ENCODE measurements around the gene SHQ1.

The SHQ1 gene

GRCh38 chr3:72763751-72764440 is 84.3 kb downstream of the SHQ1 start:
- POLR2A ChIA-PET (ENCODE audit: low non-redundant PET) = no interaction called here
- DNase-seq (ENCODE audit: low spot score) = no peak

GRCh38 chr3:72761410-72761809 is 86.8 kb downstream of the SHQ1 start:
- DNase-seq (ENCODE audit: low spot score) = no peak
- CTCF ChIA-PET = no interaction called here
- TF ChIP-seq CTCF (conservative IDR thresholded peaks at IDR 0.05; ENCODE audit: low read depth) = no peak
- POLR2A ChIA-PET (ENCODE audit: low non-redundant PET) = no interaction called here
- no peak overlapping the region for H3K27ac ChIP-seq

More at GRCh38 chr3:72763751-72764440, 84.3 kb downstream of the SHQ1 start:
- no peak for TF ChIP-seq CTCF (conservative IDR thresholded peaks at IDR 0.05; ENCODE audit: low read depth)
- CTCF ChIA-PET = no interaction called here
- no peak overlapping the region for H3K27ac ChIP-seq

GRCh38 chr3:72760225-72760624 is 88.0 kb downstream of the SHQ1 start:
- H3K27ac ChIP-seq = no peak overlapping the region
- no peak for DNase-seq (ENCODE audit: low spot score)
- POLR2A ChIA-PET (ENCODE audit: low non-redundant PET) = no interaction called here
- TF ChIP-seq CTCF (conservative IDR thresholded peaks at IDR 0.05; ENCODE audit: low read depth) = no peak
- CTCF ChIA-PET = no interaction called here

GRCh38 chr3:72756900-72757299 is 91.3 kb downstream of the SHQ1 start:
- no peak overlapping the region for H3K27ac ChIP-seq
- POLR2A ChIA-PET (ENCODE audit: low non-redundant PET) = no interaction called here
- no peak for TF ChIP-seq CTCF (conservative IDR thresholded peaks at IDR 0.05; ENCODE audit: low read depth)
- CTCF ChIA-PET = no interaction called here
- no peak for DNase-seq (ENCODE audit: low spot score)

GRCh38 chr3:72754582-72754981 is 93.7 kb downstream of the SHQ1 start:
- POLR2A ChIA-PET (ENCODE audit: low non-redundant PET) = no interaction called here
- TF ChIP-seq CTCF (conservative IDR thresholded peaks at IDR 0.05; ENCODE audit: low read depth) = no peak
- peak; percentile 67 for DNase-seq (ENCODE audit: low spot score)
- peak overlapping the region; percentile 68 for H3K27ac ChIP-seq
- CTCF ChIA-PET = no interaction called here

GRCh38 chr3:72753495-72753894 is 94.8 kb downstream of the SHQ1 start:
- ChIA-PET POLR2A (ENCODE audit: low non-redundant PET) (no interaction called here), CTCF (no interaction called here)
- H3K27ac ChIP-seq = no peak overlapping the region
- no peak for TF ChIP-seq CTCF (conservative IDR thresholded peaks at IDR 0.05; ENCODE audit: low read depth)
- DNase-seq (ENCODE audit: low spot score) = no peak

Measured in RWPE1 (cell line).